Caco-2 (cell line): Measurements from ENCODE around the gene SEZ6L2. TPM values are rescaled to one million over a fixed set of nuclear protein-coding genes. Genes with fewer than 3 reads are reported as not detected.
A peak's percentile ranks its signal among the peaks of the same experiment; 100 is the strongest.

Experiments used
- BruUV-seq: library from RNA; stranded (reverse); fragments of 400-500 nt; replicated peaks from 2 replicates; lab custom pipeline; 2021; lab: Mats Ljungman, UMichigan
- CTCF ChIA-PET: fragments of 300-600 bp; sonication (Branson Sonifier 250); formaldehyde crosslinking; loops from one replicate; lab custom pipeline; 2022; ENCODE audit warnings: antibody characterized with exemption; lab: Charles Lee
- POLR2A ChIA-PET: fragments of 300-600 bp; sonication (Branson Sonifier 250); formaldehyde crosslinking; loops from one replicate; lab custom pipeline; 2022; ENCODE audit warnings: antibody characterized with exemption; lab: Charles Lee
- DNase-seq, 2 experiments: peaks; one replicate each; pipeline versions ENCODE4 v3.0.0 to v3.0.0-alpha.2; 2020 to 2022
- H3K27me3 ChIP-seq: replicated peaks from 2 replicates; pipeline ENCODE4 v1.6.0; 2011; ENCODE audit warnings: low read length; ENCODE audit not compliant: control insufficient read depth, insufficient read depth
- H3K36me3 ChIP-seq: 2 replicates; pipeline ENCODE4 v1.5.1; 2011; ENCODE audit warnings: low read length; ENCODE audit not compliant: control insufficient read depth, insufficient read depth
- H3K4me1 ChIP-seq: fragments of 250-450 bp; sonication (Bioruptor Pico); 2 replicates; pipeline ENCODE4 v1.5.1; 2020; ENCODE audit warnings: mild to moderate bottlenecking
- H3K4me3 ChIP-seq: 2 replicates; pipeline ENCODE4 v1.5.1; 2011; ENCODE audit warnings: low read depth, mild to moderate bottlenecking, control low read depth, low read length
- H3K9me3 ChIP-seq: fragments of 250-450 bp; sonication (Bioruptor Pico); 2 replicates; pipeline ENCODE4 v1.5.1; 2020; ENCODE audit warnings: mild to moderate bottlenecking, moderate library complexity
- H3K27ac Mint-ChIP-seq: one replicate; pipeline ENCODE4 v1.8.0; 2022; ENCODE audit warnings: mixed read lengths; ENCODE audit not compliant: unreplicated experiment
- H3K27me3 Mint-ChIP-seq: one replicate; pipeline ENCODE4 v1.8.0; 2022; ENCODE audit warnings: mixed read lengths; ENCODE audit not compliant: insufficient read depth, unreplicated experiment
- H3K36me3 Mint-ChIP-seq: one replicate; pipeline ENCODE4 v1.8.0; 2022; ENCODE audit warnings: mild to moderate bottlenecking, mixed read lengths; ENCODE audit not compliant: insufficient read depth, unreplicated experiment
- H3K4me1 Mint-ChIP-seq: one replicate; pipeline ENCODE4 v1.8.0; 2022; ENCODE audit warnings: low read depth, mixed read lengths; ENCODE audit not compliant: unreplicated experiment
- H3K4me3 Mint-ChIP-seq: one replicate; pipeline ENCODE4 v1.8.0; 2022; ENCODE audit warnings: mild to moderate bottlenecking, moderate library complexity, mixed read lengths; ENCODE audit not compliant: unreplicated experiment
- H3K9me3 Mint-ChIP-seq: one replicate; pipeline ENCODE4 v1.8.0; 2022; ENCODE audit warnings: mixed read lengths; ENCODE audit not compliant: unreplicated experiment
- intact Hi-C: fragments of 100-400 bp; cut with micrococcal nuclease; formaldehyde crosslinking; loops from one replicate; pipeline ENCODE4 v1.10.0; 2022; ENCODE audit not compliant: unreplicated experiment
- total RNA-seq: library from RNA; stranded (reverse); gene quantifications from 2 replicates; pipeline ENCODE4 v1.2.3, GENCODE V29; 2022
- TF ChIP-seq, protein P1 (sequence below), 2 experiments: fragments of 200-600 bp in 1 of 2; IDR thresholded peaks; 1 replicate in 1 of 2; 2 replicates in 1 of 2; pipeline versions ENCODE4 v1.5.1 to v1.8.0; 2011 to 2022; ENCODE audit warnings: antibody characterized with exemption in 1 of 2, control low read depth in 1 of 2, inconsistent platforms in 1 of 2, low read depth in 1 of 2, low read length in 1 of 2, mild to moderate bottlenecking in 1 of 2, moderate library complexity in 1 of 2; ENCODE audit not compliant: insufficient read depth in 1 of 2, severe bottlenecking in 1 of 2, unreplicated experiment in 1 of 2

Gene SEZ6L2
- total RNA-seq, 1 experiment from 2014 or later: 24.1 TPM

DNA sequence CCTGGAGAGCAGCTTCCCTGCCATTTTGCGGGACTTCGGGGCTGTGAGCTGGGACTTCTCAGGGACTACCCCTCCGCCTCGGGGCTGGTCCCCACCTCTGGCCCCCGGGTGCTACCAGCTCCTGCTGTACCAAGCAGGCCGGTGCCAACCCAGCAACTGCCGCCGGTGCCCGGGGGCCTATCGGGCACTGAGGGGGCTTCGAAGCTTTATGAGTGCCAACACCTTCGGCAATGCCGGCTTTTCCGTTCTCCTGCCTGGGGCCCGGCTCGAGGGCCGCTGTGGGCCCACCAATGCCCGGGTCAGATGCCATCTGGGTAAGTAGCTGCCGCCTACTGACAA, 2.2 kb upstream of the SEZ6L2 start:
- TF ChIP-seq, protein P1, sequence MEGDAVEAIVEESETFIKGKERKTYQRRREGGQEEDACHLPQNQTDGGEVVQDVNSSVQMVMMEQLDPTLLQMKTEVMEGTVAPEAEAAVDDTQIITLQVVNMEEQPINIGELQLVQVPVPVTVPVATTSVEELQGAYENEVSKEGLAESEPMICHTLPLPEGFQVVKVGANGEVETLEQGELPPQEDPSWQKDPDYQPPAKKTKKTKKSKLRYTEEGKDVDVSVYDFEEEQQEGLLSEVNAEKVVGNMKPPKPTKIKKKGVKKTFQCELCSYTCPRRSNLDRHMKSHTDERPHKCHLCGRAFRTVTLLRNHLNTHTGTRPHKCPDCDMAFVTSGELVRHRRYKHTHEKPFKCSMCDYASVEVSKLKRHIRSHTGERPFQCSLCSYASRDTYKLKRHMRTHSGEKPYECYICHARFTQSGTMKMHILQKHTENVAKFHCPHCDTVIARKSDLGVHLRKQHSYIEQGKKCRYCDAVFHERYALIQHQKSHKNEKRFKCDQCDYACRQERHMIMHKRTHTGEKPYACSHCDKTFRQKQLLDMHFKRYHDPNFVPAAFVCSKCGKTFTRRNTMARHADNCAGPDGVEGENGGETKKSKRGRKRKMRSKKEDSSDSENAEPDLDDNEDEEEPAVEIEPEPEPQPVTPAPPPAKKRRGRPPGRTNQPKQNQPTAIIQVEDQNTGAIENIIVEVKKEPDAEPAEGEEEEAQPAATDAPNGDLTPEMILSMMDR (IDR thresholded peaks at IDR 0.05; ENCODE audit: insufficient read depth in 1 of 2, low read depth in 1 of 2, low read length in 1 of 2, severe bottlenecking in 1 of 2, unreplicated experiment in 1 of 2): no peak
- Histone ChIP-seq H3K9me3 (no peaks in the 10 kb centered on the region), H3K4me3 (no peak overlapping the region; the same call in 1 of the 2 replicates), H3K4me1 (peaks cover 22% of the 10 kb centered on the region; the same call in 1 of the 2 replicates), H3K27me3 (no peaks in the 10 kb centered on the region), H3K36me3 (no peaks in the 10 kb centered on the region)
- peaks cover 22% of the 10 kb centered on the region for H3K4me1 Mint-ChIP-seq
- peak overlapping the region; percentile 55 for H3K4me3 Mint-ChIP-seq
- ChIA-PET POLR2A (interaction anchor here (1.3 kb wide), 1 partner anchor 25 kb away, joined by 12 read pairs; the partner anchor contains the start of gene KCTD13), CTCF (no interaction called here)
- H3K27ac Mint-ChIP-seq: no peak overlapping the region
- no peaks in the 10 kb centered on the region for H3K9me3 Mint-ChIP-seq
- H3K27me3 Mint-ChIP-seq: no peaks in the 10 kb centered on the region
- peaks cover 7% of the 10 kb centered on the region for H3K36me3 Mint-ChIP-seq
- BruUV-seq: no TSS peak
- DNase-seq: no peak
- intact Hi-C loops: loop anchor here (5.0 kb wide), 1 partner anchor 84 kb away; the partner anchor contains the start of gene PAGR1

DNA sequence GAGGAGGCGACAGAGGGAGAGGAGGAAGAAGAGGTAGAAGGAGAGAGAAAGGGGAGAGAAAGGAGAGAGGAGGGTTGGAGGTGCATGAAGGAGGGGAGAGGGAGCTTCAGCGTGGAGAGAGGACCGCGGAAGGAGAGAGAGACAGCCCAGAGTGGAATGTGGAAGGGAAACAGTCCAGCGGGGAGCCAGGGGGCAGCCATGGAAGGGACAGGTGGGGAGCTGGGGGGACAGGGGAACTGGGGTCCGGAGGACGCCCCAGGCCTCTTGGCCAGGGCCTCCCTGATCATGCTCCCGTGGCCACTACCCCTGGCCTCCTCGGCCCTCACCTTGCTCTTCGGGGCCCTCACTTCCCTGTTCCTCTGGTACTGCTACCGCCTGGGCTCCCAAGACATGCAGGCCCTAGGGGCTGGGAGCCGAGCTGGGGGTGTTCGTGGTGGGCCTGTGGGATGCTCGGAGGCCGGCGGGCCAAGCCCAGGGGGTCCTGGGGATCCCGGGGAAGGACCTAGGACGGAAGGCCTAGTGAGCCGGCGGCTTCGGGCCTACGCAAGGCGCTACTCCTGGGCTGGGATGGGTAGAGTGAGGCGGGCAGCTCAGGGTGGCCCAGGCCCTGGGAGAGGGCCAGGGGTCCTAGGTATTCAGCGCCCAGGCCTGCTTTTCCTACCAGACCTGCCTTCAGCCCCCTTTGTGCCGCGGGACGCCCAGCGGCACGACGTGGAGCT, 1.7 kb upstream of the SEZ6L2 start:
- intact Hi-C loops: loop anchor here (5.0 kb wide), 1 partner anchor 84 kb away; the partner anchor contains the start of gene PAGR1
- Histone ChIP-seq H3K4me3 (peak overlapping the region; percentile 66), H3K9me3 (no peaks in the 10 kb centered on the region), H3K27me3 (no peaks in the 10 kb centered on the region), H3K4me1 (peaks cover 22% of the 10 kb centered on the region; the same call in 1 of the 2 replicates), H3K36me3 (no peaks in the 10 kb centered on the region)
- Mint-ChIP-seq H3K4me1 (peaks cover 22% of the 10 kb centered on the region), H3K27ac (peak overlapping the region; percentile 88), H3K9me3 (no peaks in the 10 kb centered on the region), H3K27me3 (no peaks in the 10 kb centered on the region), H3K4me3 (peak overlapping the region; percentile 93), H3K36me3 (peaks cover 6% of the 10 kb centered on the region)
- TF ChIP-seq, protein P1 (IDR thresholded peaks at IDR 0.05; ENCODE audit: insufficient read depth in 1 of 2, low read depth in 1 of 2, low read length in 1 of 2, severe bottlenecking in 1 of 2, unreplicated experiment in 1 of 2): no peak
- CTCF ChIA-PET: interaction anchor here (0.6 to 2.4 kb wide), 3 partner anchors 51 to 202 kb away, joined by 3 to 9 read pairs (median 4); no protein-coding TSS in a partner anchor
- DNase-seq: no peak
- POLR2A ChIA-PET: interaction anchor here (1.2 to 2.1 kb wide), 3 partner anchors 25 to 72 kb away, joined by 6 to 18 read pairs (median 12); partner anchors contain the start of genes KCTD13 and TAOK2
- BruUV-seq: TSS peak; percentile 18

DNA sequence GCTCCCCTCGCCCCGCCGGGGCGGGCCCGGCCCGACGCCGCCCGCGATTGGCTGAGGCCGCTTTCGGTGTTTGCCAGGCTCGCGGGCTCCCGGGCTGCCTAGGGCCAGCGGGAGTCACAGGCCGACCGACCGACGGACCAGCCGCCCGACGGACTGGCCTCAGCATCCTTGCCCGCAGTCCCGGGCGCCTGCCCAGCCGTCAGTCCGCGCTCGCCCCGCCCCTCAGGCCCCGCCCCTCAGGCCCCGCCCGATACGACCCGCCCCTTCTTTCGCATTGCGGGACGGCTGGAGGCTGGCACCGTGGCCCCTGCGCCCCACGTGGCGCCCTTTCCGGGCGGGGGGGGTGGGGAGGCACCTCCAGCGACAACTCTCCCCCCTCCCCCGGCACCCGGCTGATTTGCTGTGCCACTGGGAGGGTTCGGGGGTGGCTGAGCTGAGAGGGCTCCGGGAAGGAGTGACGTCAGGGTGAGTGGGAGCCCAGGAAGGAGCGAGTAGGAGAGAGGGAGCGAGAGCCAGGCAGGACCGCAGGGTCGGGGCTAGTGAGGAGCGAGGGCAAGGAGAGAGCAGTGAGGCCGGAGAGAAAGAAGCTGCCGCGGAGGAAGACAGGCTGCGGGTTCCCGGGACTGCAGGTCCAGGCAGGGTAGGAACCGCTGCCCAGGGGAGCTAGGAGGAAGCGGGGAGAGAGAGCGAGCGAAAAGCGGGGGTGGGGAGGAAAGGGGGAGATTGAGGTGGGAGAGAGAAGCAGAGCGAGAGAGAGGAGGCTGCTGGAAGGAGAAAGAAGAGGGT, 945 bp upstream of the SEZ6L2 start, which contains the start of gene ASPHD1:
Gene ASPHD1 (plus strand): TSS at position 387 of the 786 bp plus-strand sequence. CDS start 484 bp downstream, outside the sequence.
- ChIA-PET POLR2A (interaction anchor here (0.5 to 2.1 kb wide), 5 partner anchors 26 to 80 kb away, joined by 4 to 18 read pairs (median 9); partner anchors contain the start of genes KCTD13 and TAOK2), CTCF (interaction anchor here (0.6 to 2.4 kb wide), 10 partner anchors 26 to 201 kb away, joined by 3 to 9 read pairs (median 4); partner anchors contain the start of genes KCTD13, TAOK2 and TMEM219)
- BruUV-seq: no TSS peak
- Histone ChIP-seq H3K27me3 (no peaks in the 10 kb centered on the region), H3K4me3 (peak within 1 kb of the TSS; percentile 66), H3K36me3 (no peaks in the 10 kb centered on the region; the same call in 1 of the 2 replicates), H3K9me3 (no peaks in the 10 kb centered on the region), H3K4me1 (peaks cover 22% of the 10 kb centered on the region; the same call in 1 of the 2 replicates)
- Mint-ChIP-seq H3K27ac (peak within 1 kb of the TSS; percentile 88), H3K4me3 (peak within 1 kb of the TSS; percentile 93), H3K27me3 (no peaks in the 10 kb centered on the region), H3K4me1 (peaks cover 22% of the 10 kb centered on the region), H3K36me3 (peaks cover 6% of the 10 kb centered on the region), H3K9me3 (no peaks in the 10 kb centered on the region)
- TF ChIP-seq, protein P1 (IDR thresholded peaks at IDR 0.05; ENCODE audit: insufficient read depth in 1 of 2, low read depth in 1 of 2, low read length in 1 of 2, severe bottlenecking in 1 of 2, unreplicated experiment in 1 of 2): no peak
- peak; percentile 73 to 83 for DNase-seq
- intact Hi-C loops: loop anchor here (5.0 kb wide), 1 partner anchor 83 kb away; the partner anchor contains the start of gene PAGR1
